OCI-LY7 (cell line): ENCODE data around the gene SMTNL1. TPM values are rescaled to one million over a fixed set of nuclear protein-coding genes. Genes with fewer than 3 reads are reported as not detected.

ENCODE experiments used
- BruUV-seq: library from RNA; stranded (reverse); fragments of 400-500 nt; replicated peaks from 2 replicates; lab custom pipeline; 2021; lab: Mats Ljungman, UMichigan
- CTCF ChIA-PET: fragments of 300-600 bp; sonication (Branson Sonifier 250); formaldehyde crosslinking; loops from one replicate; lab custom pipeline; 2022; ENCODE audit warnings: antibody characterized with exemption; ENCODE audit not compliant: unreplicated experiment; lab: Charles Lee
- POLR2A ChIA-PET: fragments of 300-600 bp; sonication (Branson Sonifier 250); formaldehyde crosslinking; loops from one replicate; lab custom pipeline; 2022; ENCODE audit warnings: antibody characterized with exemption; lab: Charles Lee
- DNase-seq: peaks from one replicate; pipeline ENCODE4 v3.0.0-alpha.2; 2015; ENCODE audit warnings: low spot score
- H2AFZ ChIP-seq: fragments of 200-600 bp; sonication (generic), shearing (Covaris generic); 2 replicates; pipeline ENCODE4 v1.6.1; 2014; ENCODE audit warnings: mild to moderate bottlenecking, antibody characterized with exemption, low read length, moderate library complexity
- H3K27ac ChIP-seq: fragments of 200-600 bp; sonication (generic); 2 replicates; pipeline ENCODE4 v1.5.1; 2014; ENCODE audit warnings: mixed run types, low read depth, mild to moderate bottlenecking, moderate library complexity, low read length, inconsistent platforms; ENCODE audit not compliant: poor library complexity, severe bottlenecking
- H3K36me3 ChIP-seq: fragments of 200-600 bp; sonication (generic); 2 replicates; pipeline ENCODE4 v1.6.1; 2014; ENCODE audit warnings: mild to moderate bottlenecking, antibody characterized with exemption, low read length, moderate library complexity, mixed read lengths; ENCODE audit not compliant: insufficient read depth
- H3K4me1 ChIP-seq: fragments of 200-600 bp; sonication (generic); 2 replicates; pipeline ENCODE4 v1.5.1; 2014; ENCODE audit warnings: mild to moderate bottlenecking, low read length; ENCODE audit not compliant: insufficient read depth, poor library complexity, severe bottlenecking
- H3K4me2 ChIP-seq: fragments of 200-600 bp; sonication (generic); 2 replicates; pipeline ENCODE4 v1.6.1; 2014; ENCODE audit warnings: mild to moderate bottlenecking, low read length
- H3K4me3 ChIP-seq: fragments of 200-600 bp; sonication (generic); 2 replicates; pipeline ENCODE4 v1.5.1; 2014; ENCODE audit warnings: mild to moderate bottlenecking, low read depth, low read length; ENCODE audit not compliant: poor library complexity, severe bottlenecking
- H3K79me2 ChIP-seq: fragments of 200-600 bp; sonication (generic); 2 replicates; pipeline ENCODE4 v1.6.1; 2016; ENCODE audit warnings: low read depth, mild to moderate bottlenecking, low read length, moderate library complexity, mixed read lengths; ENCODE audit not compliant: insufficient read depth
- H3K9me2 ChIP-seq: fragments of 200-600 bp; sonication (generic); 2 replicates; pipeline ENCODE4 v1.6.1; 2016; ENCODE audit warnings: mild to moderate bottlenecking, low read length, mixed read lengths; ENCODE audit not compliant: insufficient read depth
- H3K9me3 ChIP-seq: fragments of 200-600 bp; sonication (generic); 2 replicates; pipeline ENCODE4 v1.6.1; 2014; ENCODE audit warnings: mild to moderate bottlenecking, mixed run types, low read length, mixed read lengths
- H4K20me1 ChIP-seq: fragments of 200-600 bp; sonication (generic); 2 replicates; pipeline ENCODE4 v1.6.1; 2014; ENCODE audit warnings: mild to moderate bottlenecking, antibody characterized with exemption, low read length, moderate library complexity, mixed read lengths; ENCODE audit not compliant: insufficient read depth
- EZH2phosphoT487 ChIP-seq: fragments of 200-600 bp; sonication (generic); IDR thresholded peaks from 2 replicates; pipeline ENCODE4 v1.6.1; 2018; ENCODE audit warnings: low read depth, borderline replicate concordance, mild to moderate bottlenecking, mixed run types, antibody characterized with exemption, low read length, moderate library complexity, mixed read lengths
- intact Hi-C: fragments of 100-400 bp; cut with micrococcal nuclease; formaldehyde crosslinking; loops from one replicate; pipeline ENCODE4 v1.10.0; 2022; ENCODE audit not compliant: unreplicated experiment
- total RNA-seq, 2 experiments: library from RNA; depleted of rRNA in 1 of 2; stranded (reverse); fragments of >200 nt in 1 of 2; shearing (Covaris generic) in 1 of 2; gene quantifications; 2 replicates each; pipeline ENCODE4 v1.2.3, GENCODE V29; 2014 to 2022
- TF ChIP-seq, protein P1 (sequence below): fragments of 200-600 bp; sonication (generic); conservative IDR thresholded peaks from 2 replicates; pipeline ENCODE4 v1.5.1; 2014; ENCODE audit warnings: mild to moderate bottlenecking, antibody characterized with exemption, low read length, moderate library complexity, mixed read lengths

The SMTNL1 gene
- total RNA-seq, 2 experiments from 2014 or later = not detected

DNA sequence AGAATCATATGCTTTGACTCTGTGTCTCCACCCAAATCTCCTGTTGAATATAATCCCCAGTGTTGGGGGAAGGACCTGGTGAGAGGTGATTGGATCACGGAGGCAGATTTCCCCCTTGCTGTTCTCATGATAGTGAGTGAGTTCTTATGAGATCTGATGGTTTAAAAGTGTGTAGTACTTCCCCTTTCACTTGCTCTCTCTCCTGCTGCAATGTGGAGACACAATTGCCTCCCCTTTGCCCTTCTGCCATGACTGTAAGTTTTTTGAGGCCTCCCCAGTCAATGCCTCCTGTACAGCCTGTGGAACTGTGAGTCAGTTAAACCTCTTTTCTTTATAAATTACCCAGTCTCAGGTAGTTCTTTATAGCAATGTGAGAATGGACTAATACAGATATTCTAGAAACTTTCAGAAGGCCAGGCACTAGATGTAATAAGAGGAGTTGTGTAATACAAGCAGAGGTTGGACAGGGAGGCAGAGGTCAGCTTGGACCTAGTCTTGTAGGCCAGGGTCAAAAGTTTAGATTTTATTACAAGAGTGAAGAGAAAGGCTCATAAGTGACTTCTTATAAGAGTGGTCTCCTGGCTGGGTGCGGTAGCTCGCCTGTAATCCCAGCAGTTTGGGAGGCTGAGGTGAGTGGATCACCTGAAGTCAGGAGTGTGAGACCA is 50.8 kb downstream of the SMTNL1 start:
- no peaks in the 10 kb centered on the region for H4K20me1 ChIP-seq
- H3K9me2 ChIP-seq = no peaks in the 10 kb centered on the region
- POLR2A ChIA-PET = no interaction called here
- no TSS peak for BruUV-seq
- H3K36me3 ChIP-seq = no peaks in the 10 kb centered on the region
- no peak overlapping the region for H3K4me3 ChIP-seq
- no peak overlapping the region for H2AFZ ChIP-seq
- TF ChIP-seq, protein P1, sequence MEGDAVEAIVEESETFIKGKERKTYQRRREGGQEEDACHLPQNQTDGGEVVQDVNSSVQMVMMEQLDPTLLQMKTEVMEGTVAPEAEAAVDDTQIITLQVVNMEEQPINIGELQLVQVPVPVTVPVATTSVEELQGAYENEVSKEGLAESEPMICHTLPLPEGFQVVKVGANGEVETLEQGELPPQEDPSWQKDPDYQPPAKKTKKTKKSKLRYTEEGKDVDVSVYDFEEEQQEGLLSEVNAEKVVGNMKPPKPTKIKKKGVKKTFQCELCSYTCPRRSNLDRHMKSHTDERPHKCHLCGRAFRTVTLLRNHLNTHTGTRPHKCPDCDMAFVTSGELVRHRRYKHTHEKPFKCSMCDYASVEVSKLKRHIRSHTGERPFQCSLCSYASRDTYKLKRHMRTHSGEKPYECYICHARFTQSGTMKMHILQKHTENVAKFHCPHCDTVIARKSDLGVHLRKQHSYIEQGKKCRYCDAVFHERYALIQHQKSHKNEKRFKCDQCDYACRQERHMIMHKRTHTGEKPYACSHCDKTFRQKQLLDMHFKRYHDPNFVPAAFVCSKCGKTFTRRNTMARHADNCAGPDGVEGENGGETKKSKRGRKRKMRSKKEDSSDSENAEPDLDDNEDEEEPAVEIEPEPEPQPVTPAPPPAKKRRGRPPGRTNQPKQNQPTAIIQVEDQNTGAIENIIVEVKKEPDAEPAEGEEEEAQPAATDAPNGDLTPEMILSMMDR = no peak
- no peak for TF ChIP-seq EZH2phosphoT487
- H3K79me2 ChIP-seq = no peaks in the 10 kb centered on the region
- no peak overlapping the region for H3K27ac ChIP-seq
- DNase-seq = no peak
- intact Hi-C loops = loop anchor here (5.0 kb wide), 1 partner anchor 39 kb away; no protein-coding TSS in a partner anchor
- peaks cover 7% of the 10 kb centered on the region for H3K4me1 ChIP-seq
- peaks cover 5% of the 10 kb centered on the region; the same call in 1 of the 2 replicates for H3K9me3 ChIP-seq
- CTCF ChIA-PET = no interaction called here
- H3K4me2 ChIP-seq = no peak overlapping the region

DNA sequence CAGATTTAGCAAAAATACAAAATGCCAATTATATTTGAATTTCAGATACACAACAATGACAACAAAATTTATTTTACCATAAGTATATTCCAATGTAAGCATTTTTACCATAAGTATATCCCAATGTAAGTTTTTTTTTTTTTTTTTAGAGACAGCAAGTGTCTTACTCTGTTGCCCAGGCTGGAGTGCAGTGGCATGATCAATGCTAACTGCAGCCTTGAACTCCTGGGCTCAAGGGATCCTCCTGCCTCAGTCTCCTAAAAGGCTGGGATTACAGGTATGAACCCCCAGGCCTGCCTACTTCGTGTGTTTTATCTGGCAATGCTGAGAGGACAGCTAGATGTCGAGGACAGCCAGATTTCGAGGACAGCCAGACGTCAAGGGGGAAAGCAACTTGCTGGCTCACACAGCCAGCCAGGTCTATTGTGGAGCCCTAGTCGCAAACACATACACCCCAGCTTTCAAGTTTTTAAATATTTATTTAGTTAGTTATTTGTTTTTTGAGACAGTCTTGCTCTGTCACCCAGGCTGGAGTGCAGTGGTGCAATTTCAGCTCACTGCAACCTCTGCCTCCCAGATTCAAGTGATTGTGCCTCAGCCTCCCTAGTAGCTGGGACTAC is 59.0 kb downstream of the SMTNL1 start:
- ChIA-PET POLR2A (interaction anchor here (0.7 kb wide), 1 partner anchor 21 kb away, joined by 4 read pairs; no protein-coding TSS in a partner anchor), CTCF (interaction anchor here (0.5 kb wide), 1 partner anchor 29 kb away, joined by 3 read pairs; the partner anchor contains the start of gene UBE2L6)
- Histone ChIP-seq H3K79me2 (no peaks in the 10 kb centered on the region), H3K4me2 (no peak overlapping the region), H3K4me3 (no peak overlapping the region), H2AFZ (no peak overlapping the region), H4K20me1 (no peaks in the 10 kb centered on the region), H3K9me3 (no peaks in the 10 kb centered on the region), H3K27ac (no peak overlapping the region), H3K4me1 (no peaks in the 10 kb centered on the region), H3K36me3 (no peaks in the 10 kb centered on the region), H3K9me2 (no peaks in the 10 kb centered on the region)
- no peak for DNase-seq
- intact Hi-C loops = no loop called here
- BruUV-seq = no TSS peak
- TF ChIP-seq, protein P1 = no peak
- no peak for TF ChIP-seq EZH2phosphoT487

DNA sequence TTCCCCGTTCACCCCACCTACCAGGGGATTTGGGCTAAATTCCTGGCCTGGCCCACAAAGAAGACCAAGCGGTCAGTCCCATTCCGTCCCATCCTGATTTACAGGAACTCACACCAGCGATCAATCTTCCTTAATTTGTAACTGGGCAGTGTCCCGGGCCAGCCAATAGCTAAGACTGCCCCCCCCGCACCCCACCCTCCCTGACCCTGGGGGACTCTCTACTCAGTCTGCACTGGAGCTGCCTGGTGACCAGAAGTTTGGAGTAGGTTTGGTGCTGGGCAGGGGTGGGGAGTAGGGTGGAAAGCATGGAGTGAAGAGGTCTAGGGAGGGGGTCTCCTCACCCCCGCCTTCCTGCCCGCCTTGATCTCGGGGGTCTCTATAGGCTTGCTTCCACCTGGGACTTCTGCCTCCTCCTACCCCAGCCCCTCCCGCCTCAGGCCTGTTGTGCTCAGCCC is 60.1 kb downstream of the SMTNL1 start, which contains the start of gene SERPING1:
SERPING1 (plus strand) TSS at position 225 of the 455 bp plus-strand sequence. CDS start 586 bp downstream, outside the sequence.
- Histone ChIP-seq H3K4me2 (no peak within 1 kb of the TSS), H3K9me3 (no peaks in the 10 kb centered on the region), H2AFZ (no peak within 1 kb of the TSS), H3K79me2 (no peaks in the 10 kb centered on the region), H3K4me3 (no peak within 1 kb of the TSS), H3K36me3 (no peaks in the 10 kb centered on the region), H3K9me2 (no peaks in the 10 kb centered on the region), H3K4me1 (no peaks in the 10 kb centered on the region), H3K27ac (no peak within 1 kb of the TSS), H4K20me1 (no peaks in the 10 kb centered on the region)
- no TSS peak for BruUV-seq
- intact Hi-C loops = no loop called here
- DNase-seq = no peak
- ChIA-PET CTCF (no interaction called here), POLR2A (interaction anchor here (0.6 to 0.7 kb wide), 2 partner anchors 989 to 1063 kb away, joined by 4 read pairs; no protein-coding TSS in a partner anchor)
- TF ChIP-seq, protein P1 = no peak
- no peak for TF ChIP-seq EZH2phosphoT487
